SIG-M5 (cell line): Measurements from ENCODE around the gene MEOX1.
"Not testable (repeated sequence)": the region's sequence is repeated elsewhere in the genome, so short reads cannot be mapped to it uniquely, and the experiment has no call there.

Source experiments
- DNase-seq: peaks from one replicate; lab custom pipeline; 2025; lab: John Stamatoyannopoulos, UW

Gene MEOX1

DNA sequence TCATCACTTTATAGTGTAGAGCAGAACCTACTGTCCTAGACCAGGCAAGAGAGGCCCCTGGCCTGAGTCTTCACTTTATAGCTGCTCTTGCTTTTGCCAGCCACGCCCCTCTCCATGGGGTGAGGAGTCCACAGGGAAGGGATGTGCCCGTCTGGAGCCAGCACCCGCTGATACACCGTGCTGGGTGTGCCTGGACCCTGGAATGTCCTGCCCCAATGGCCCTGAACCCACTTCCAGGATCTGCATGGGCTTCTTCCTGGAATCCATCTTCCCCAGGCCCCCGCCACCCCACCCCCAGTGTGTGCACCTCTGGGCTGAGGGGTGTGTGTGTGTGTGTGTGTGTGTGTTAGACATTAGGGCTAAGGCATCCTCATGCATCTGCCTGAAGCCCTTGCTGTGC is 44.9 kb downstream of the MEOX1 start:
- no peak for DNase-seq

GRCh38 chr17:43616421-43616820 is 45.3 kb downstream of the MEOX1 start:
- no peak for DNase-seq

DNA sequence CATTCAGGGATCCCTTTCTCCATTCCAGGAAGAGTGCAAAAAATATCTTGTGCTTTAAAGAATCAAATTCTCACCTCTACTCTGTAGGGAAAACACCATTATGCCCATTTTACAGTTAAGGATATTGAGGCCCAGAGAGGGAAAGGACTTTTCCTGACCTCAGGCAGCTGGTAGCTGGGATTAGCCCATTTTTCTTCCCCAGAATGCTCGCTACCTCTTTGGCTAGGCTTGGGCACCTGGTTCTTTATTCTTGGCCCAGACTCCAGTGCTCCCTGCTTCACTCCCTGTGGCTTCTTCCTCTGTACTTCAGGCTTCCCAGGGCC is 45.7 kb downstream of the MEOX1 start:
- no peak for DNase-seq

- peak; percentile 15 for DNase-seq
Measured at GRCh38 chr17:43615330-43616028, 46.2 kb downstream of the MEOX1 start.

GRCh38 chr17:43614561-43614960 is 47.2 kb downstream of the MEOX1 start:
- no peak for DNase-seq

GRCh38 chr17:43613917-43614316 is 47.8 kb downstream of the MEOX1 start:
- no peak for DNase-seq

GRCh38 chr17:43612515-43612914 is 49.2 kb downstream of the MEOX1 start:
- DNase-seq, result no peak

GRCh38 chr17:43611230-43611969 is 50.3 kb downstream of the MEOX1 start:
- DNase-seq, result no peak

GRCh38 chr17:43609613-43610385 is 51.9 kb downstream of the MEOX1 start:
- DNase-seq, result no peak

DNA sequence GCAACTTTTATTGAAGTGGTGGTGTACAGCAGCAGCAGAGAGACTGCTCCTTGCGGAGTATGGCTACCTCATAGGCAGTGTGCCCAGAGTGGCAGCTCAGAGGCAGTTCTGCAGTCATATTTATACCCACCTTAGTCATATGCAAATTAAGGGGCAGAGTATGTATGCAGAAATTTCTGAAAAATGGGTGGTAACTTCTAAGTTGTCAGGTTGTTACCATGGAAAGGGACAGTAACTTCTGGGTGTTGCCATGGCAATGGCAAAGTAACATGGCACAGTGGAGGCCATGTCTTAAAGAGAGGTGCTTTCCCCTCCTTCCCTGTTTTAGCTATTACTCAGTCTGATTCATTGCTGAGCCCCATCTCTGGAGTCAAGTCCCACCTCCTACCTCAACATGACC is 53.4 kb downstream of the MEOX1 start:
- DNase-seq, result no peak

GRCh38 chr17:43604549-43604948 is 57.2 kb downstream of the MEOX1 start:
- no peak for DNase-seq

- DNase-seq, result no peak
Measured at GRCh38 chr17:43603321-43603720, 58.4 kb downstream of the MEOX1 start.

DNA sequence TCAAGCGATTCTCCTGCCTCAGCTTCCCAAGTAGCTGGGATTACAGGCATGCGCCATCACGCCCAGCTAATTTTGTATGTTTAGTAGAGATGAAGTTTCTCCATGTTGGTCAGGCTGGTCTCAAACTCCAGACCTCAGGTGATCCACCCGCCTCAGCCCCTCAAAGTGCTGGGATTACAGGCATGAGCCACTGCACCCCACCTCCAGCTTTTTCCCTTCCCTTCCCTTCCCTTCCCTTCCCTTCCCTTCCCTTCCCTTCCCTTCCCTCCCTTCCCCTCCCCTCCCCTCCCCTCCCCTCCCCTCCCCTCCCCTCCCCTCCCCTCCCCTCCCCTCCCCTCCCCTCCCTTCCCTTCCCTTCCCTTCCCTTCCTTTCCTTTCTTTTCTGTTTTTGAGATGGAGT is 59.2 kb downstream of the MEOX1 start:
- not testable (repeated sequence) for DNase-seq

DNA sequence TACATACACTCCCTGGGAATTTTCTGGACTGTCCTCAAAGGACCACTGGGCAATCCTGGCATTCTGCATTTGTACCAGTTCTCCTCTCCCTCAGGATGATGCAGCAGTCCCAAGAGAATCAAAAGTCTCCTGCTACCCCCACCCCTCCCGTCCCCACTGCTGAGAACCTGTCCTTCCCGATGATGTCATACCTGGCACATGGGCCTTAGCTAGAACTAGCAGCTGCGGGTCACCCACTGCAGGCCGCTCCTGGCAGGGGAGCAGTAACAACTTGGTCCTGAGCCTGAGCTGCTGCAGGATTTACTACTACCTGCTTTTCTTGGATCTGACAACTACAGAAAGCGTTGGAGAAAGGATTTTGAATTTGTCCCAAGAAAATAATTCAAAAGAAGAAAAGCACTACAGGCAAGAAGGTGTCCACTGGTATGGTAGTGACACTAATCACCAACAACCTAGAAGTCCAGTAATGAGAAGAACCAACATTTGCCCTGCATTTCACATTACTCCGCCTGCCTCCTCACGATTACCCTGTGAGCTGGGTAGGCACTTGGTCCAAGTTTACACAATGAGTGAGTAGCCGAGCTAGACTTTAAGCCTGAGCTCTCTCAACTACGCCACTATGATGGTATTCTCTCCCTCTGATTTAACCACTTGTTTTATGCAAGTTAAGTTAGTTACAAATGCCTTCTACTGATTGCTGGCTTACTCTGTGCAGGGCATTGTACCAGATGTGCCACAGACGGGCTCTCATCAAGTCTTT is 60.3 kb downstream of the MEOX1 start:
- no peak for DNase-seq

GRCh38 chr17:43599835-43600234 is 61.9 kb downstream of the MEOX1 start:
- DNase-seq, result no peak

GRCh38 chr17:43599046-43599395 is 62.7 kb downstream of the MEOX1 start:
- no peak for DNase-seq

DNA sequence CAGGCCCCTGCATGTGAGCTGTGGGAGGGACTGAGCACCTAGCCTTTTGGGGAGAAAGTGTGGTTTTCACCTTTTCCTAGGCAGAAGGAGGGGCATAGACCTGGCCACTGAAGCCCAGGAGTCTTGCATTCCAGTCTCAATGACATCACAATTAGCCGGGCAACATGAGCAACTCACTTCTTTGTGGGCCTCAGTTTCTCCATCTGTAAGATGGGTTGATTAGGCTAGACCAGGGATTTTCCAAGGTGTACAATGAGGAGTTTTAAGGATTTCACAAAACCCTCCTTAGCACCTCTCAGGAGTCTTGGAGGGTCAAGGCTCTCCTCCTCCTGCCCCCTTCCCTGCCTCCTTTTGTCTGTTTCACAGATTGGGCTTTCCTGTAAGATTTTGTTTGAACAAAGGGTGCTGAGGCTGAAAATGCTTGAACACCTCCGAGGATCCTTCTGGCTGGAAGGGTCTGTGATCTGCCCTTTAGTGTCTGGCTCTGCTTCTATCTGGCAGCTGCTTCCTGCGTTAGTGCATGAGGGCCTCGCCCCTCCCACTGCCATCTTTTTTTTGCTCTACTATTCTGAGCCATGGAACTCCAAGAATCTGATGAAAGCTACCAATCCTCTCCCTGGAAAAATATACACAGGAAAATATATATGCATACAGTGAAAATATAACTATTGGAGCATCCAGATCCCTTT is 63.2 kb downstream of the MEOX1 start:
- no peak for DNase-seq

DNA sequence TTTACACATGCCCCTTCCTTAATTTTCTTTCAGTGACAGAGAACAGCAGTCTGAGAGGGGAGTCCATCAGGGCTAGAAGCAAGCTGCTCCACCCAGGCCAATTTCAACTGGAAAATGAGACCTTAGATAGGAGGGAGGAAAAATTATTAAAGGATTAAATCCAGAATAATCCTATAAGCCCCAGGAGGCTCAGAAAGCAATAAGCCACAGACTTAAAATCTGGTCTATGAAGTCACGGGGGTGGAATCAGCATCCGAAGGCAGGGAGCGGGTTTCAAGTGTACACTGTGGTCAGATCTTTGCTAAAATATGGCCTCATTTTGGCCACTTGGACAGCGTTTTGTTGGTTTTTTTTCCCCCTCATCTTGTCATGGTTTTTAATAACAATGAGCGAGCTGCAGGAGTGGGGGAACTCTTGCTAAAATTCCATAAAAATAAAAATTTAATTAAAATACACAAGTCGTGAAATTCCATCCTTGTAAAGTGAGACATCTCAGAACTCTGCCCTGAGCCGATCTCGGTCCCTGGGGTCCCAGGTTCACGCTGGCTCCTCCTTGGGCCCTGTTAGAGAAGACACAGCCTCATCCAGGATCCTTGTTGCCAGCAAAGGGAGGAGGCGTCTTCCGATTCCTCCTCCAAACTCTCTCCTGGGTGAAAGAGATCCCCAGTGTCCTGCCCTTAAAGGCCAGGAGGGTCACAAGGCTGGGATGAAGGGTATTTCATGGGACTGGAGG is 63.9 kb downstream of the MEOX1 start:
- no peak for DNase-seq

- no peak for DNase-seq
Measured at GRCh38 chr17:43595466-43595865, 66.3 kb downstream of the MEOX1 start.

GRCh38 chr17:43591779-43592562 is 69.8 kb downstream of the MEOX1 start:
- no peak for DNase-seq
